AG04449 (cell line): ENCODE results near the gene PELI2.

Experiments
- CTCF ChIA-PET: fragments of 350-600 bp; formaldehyde crosslinking; extraction: SDS; loops from one replicate; lab custom pipeline; 2021; ENCODE audit warnings: antibody characterized with exemption; lab: Yijun Ruan, JAX
- POLR2A ChIA-PET: fragments of 400-600, 350-600 bp; formaldehyde crosslinking; extraction: SDS; loops from one replicate; lab custom pipeline; 2020; ENCODE audit warnings: antibody characterized with exemption, inconsistent platforms; lab: Yijun Ruan, JAX
- DNase-seq: peaks from one replicate; pipeline ENCODE4 v3.0.0-alpha.2; 2010; ENCODE audit warnings: low read depth, low spot score
- H3K4me3 ChIP-seq: 2 replicates; pipeline ENCODE4 v1.5.1; 2011; ENCODE audit warnings: low read depth, mild to moderate bottlenecking, control low read depth, low read length
- TF ChIP-seq, protein P1 (sequence below): IDR thresholded peaks from one replicate; pipeline ENCODE4 v1.5.1; 2011; ENCODE audit warnings: mild to moderate bottlenecking, moderate library complexity, low read length, control low read depth, inconsistent platforms; ENCODE audit not compliant: insufficient read depth; ENCODE audit errors: missing control alignments

The PELI2 gene

DNA sequence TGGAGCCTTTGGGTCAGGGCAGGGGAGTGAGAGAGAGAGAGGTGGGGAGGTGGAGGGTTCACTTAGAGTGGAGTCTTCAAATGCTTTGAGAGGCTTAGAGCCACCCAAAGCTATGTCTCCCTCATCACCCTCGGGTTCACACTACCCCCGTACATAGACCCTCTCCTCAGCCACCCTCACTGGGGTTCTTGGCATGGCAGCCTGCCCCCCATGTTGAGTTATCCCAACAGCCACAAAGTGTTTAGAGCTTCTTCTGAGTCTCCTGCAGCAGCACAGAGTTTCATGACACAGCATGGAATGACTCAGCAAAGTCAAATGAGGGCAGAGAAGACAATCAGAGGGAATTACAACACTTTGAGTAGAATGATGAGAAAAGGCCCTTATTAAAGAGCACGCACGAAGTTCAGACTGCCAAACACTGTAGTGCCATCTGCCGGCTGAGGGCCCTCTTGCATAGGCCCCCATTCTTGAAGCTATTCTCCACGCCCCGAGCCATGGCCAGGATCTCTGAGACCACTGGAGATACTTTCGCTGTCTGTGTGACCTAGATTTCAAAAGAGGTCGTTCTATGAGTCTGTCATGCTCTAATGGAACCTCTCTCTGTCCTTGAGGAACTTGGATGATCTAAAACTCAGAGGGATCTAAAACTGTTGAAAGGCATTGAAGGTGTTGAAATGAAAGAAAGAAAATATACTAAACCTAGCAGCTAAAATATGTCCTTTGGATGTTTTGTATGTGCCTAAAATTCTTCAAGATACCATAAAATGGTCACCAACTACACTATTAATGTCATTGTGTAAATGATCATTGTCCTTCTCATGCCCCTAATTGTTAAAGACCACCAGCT, 221.9 kb downstream of the PELI2 start:
- DNase-seq: peak; percentile 87
- ChIA-PET POLR2A (interaction anchor here (0.6 to 1.0 kb wide), 4 partner anchors 15 to 206 kb away, joined by 3 read pairs; no protein-coding TSS in a partner anchor), CTCF (interaction anchor here (0.6 to 3.0 kb wide), 73 partner anchors 10 to 904 kb away, joined by 3 to 23 read pairs (median 4); partner anchors contain the start of gene PELI2)
- TF ChIP-seq, protein P1, sequence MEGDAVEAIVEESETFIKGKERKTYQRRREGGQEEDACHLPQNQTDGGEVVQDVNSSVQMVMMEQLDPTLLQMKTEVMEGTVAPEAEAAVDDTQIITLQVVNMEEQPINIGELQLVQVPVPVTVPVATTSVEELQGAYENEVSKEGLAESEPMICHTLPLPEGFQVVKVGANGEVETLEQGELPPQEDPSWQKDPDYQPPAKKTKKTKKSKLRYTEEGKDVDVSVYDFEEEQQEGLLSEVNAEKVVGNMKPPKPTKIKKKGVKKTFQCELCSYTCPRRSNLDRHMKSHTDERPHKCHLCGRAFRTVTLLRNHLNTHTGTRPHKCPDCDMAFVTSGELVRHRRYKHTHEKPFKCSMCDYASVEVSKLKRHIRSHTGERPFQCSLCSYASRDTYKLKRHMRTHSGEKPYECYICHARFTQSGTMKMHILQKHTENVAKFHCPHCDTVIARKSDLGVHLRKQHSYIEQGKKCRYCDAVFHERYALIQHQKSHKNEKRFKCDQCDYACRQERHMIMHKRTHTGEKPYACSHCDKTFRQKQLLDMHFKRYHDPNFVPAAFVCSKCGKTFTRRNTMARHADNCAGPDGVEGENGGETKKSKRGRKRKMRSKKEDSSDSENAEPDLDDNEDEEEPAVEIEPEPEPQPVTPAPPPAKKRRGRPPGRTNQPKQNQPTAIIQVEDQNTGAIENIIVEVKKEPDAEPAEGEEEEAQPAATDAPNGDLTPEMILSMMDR: peak; percentile 93
- no peak overlapping the region for H3K4me3 ChIP-seq

DNA sequence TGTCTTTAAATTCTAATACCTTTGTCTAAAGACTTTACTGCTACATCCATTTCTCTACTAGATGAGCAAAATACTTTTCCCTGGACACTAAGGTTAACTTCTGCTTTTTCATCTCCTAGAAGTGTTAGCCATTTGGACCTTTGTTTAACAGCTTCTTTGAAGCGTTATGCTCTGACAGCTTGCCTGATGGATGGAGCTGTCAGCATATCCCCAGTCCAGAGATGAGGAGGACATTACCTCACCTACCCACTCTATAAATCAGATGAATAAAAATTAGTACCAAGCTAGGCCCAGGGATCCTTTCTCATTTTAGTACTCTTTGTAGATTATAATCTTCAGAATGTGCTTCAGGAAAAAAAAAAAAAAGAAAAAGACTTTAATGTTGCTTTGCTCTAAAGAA, 222.7 kb downstream of the PELI2 start:
- H3K4me3 ChIP-seq: no peak overlapping the region
- TF ChIP-seq, protein P1: no peak
- POLR2A ChIA-PET: no interaction called here
- no peak for DNase-seq
- CTCF ChIA-PET: interaction anchor here (0.8 to 3.0 kb wide), 35 partner anchors 10 to 895 kb away, joined by 3 to 23 read pairs (median 6); partner anchors contain the start of gene PELI2

DNA sequence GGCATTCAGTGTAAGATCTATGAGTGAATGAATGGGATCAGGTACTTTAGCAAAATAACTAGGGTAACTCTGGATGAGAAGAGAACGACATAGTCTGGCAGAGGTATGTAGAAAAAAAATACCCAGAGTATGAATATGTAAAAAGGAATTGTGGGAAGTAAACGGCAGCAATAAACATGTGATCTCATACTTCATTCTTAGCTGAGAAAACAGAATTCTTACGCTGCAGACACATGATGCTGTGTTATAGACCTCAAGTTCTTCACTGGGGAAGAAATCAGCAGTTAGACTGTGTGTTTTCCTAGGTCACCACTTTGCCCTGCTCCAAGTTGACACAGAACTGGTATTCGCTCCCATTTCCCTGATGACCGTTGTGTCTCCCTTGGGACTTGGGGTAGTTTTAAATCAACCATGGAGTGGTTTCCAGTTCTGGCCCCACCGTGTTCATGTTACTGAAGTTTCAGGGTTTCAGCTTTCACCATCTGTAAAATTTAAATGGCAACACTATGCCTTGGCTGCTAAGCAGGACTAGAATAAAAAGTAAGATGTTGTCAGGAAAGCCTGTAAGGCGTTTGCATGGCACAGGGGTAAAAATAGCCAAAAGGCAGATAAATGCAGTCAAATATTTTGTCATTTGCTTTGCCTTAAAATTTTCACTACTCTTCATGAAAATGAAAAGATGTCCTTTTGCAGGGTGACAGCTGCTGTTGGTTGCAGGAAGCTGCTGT, 223.7 kb downstream of the PELI2 start:
- no peak for DNase-seq
- TF ChIP-seq, protein P1: no peak
- ChIA-PET CTCF (interaction anchor here (0.6 to 3.0 kb wide), 8 partner anchors 9 to 614 kb away, joined by 3 to 19 read pairs (median 3); no protein-coding TSS in a partner anchor), POLR2A (interaction anchor here (0.7 kb wide), 1 partner anchor 9 kb away, joined by 3 read pairs; no protein-coding TSS in a partner anchor)
- no peak overlapping the region for H3K4me3 ChIP-seq

DNA sequence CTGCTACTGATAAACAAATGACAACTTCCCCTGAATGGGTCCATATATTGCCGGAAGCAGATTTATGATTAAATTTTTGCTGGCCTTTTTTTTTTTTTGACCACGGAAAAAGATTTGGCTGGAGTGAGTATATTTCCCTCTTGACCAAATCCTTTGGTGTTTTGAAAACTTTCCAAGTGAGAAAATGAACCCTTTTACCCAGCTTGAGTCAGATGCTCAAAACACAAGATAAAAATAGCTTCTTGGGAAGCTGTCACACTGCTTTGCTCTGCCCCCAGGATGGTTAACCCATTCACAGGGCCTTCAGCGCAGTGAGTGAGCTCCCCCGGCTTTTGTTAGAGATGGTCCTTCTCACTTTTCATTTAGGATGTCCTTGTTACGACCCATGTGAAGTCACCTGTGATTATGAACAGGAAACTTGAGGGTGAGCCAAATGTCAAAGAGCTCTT, 224.3 kb downstream of the PELI2 start:
- TF ChIP-seq, protein P1: no peak
- CTCF ChIA-PET: interaction anchor here (0.7 to 1.4 kb wide), 4 partner anchors 13 to 614 kb away, joined by 3 read pairs; no protein-coding TSS in a partner anchor
- POLR2A ChIA-PET: interaction anchor here (0.7 kb wide), 1 partner anchor 9 kb away, joined by 3 read pairs; no protein-coding TSS in a partner anchor
- DNase-seq: peak; percentile 63
- H3K4me3 ChIP-seq: no peak overlapping the region

DNA sequence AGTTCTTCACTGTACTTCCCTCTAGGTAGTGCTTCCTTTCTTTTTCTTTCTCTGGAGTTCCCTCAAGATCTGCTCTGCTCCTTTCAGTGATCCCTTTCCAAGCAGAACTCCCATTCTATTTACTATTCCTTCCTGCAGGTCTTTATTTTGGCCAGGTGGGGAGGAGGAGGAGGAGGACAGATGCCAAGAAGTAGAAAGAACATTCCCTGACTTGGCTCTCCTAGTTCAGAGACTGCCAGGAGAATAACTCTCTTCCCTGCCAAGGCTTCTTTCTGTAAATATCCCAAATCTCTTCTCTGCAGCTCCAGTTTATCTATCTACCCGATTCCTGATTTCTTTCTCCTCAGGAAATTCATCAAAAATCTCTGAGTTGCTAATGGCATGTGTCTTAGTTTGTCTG, 231.7 kb downstream of the PELI2 start:
- POLR2A ChIA-PET: no interaction called here
- TF ChIP-seq, protein P1: no peak
- CTCF ChIA-PET: interaction anchor here (3.1 kb wide), 1 partner anchor 9 kb away, joined by 19 read pairs; no protein-coding TSS in a partner anchor
- no peak for DNase-seq
- no peak overlapping the region for H3K4me3 ChIP-seq
